C1 segment of cervical spinal cord (tissue), 14 donors: ENCODE data around the gene LRRC4C.

Experiments
- DNase-seq, 14 donors: peaks; one replicate each; lab custom pipeline; 2025; lab: John Stamatoyannopoulos, UW

LRRC4C gene

GRCh38 chr11:41323446-41323845, 136.0 kb downstream of the LRRC4C start:
- no peak for DNase-seq

DNA sequence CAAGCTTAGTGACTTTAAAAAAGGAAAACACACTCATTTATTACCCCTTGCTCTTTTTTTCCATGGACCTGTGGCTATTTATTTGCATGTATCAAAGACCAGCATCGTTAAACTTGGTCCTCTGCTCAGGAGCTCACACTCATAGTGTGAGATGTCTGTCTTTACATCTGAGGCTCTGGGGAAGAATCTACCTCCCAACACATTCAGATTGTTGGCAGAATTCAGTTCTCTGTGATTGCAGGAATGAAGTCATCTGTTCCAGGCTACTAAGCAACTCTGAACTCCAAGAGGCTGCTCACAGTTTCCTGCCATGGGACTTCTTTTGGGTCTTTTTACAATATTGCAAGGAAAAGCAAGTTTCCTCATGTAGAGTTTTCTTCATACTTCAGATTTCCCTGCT, 138.8 kb downstream of the LRRC4C start:
- DNase-seq, result no peak

DNA sequence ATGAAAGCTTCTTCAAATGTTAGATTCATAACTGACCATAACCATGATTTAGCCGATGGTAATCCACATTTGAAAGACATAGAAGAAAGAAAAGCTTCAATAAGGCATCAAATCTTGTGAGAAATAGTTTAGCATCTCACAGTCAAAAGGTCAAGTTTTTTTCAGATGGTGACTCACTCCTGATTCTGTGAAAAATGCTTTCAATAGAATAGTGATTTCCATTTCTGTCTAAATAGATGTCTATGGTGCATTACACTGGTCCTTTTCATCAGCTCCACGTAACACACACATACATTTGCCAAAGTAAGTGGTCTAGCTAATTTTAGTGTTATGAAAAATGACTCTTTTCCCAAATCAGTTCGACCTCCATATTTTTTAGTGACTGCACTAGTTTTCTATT, 139.2 kb downstream of the LRRC4C start:
- no peak for DNase-seq

- no peak for DNase-seq
Measured at GRCh38 chr11:41319434-41319833, 140.0 kb downstream of the LRRC4C start.

GRCh38 chr11:41316751-41317150, 142.7 kb downstream of the LRRC4C start:
- DNase-seq, result no peak

DNA sequence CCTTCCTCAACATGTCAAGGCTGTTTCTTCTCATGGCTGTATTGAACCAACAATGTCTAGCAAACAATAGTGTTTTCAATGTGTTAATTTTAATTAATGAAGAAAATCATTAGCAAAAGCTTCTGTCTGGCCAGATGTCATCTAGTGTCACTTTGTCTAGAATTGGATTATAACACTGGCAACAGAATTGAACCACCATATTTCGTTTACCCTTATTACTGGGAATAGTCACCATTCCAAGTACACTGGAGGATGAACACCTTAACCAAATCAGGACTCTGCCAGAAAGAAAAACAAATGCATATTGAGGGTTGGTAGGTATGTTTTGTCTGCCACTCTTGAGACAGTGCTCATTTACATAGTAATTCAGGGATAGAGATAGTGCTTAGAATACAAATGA, 146.2 kb downstream of the LRRC4C start:
- no peak for DNase-seq

DNA sequence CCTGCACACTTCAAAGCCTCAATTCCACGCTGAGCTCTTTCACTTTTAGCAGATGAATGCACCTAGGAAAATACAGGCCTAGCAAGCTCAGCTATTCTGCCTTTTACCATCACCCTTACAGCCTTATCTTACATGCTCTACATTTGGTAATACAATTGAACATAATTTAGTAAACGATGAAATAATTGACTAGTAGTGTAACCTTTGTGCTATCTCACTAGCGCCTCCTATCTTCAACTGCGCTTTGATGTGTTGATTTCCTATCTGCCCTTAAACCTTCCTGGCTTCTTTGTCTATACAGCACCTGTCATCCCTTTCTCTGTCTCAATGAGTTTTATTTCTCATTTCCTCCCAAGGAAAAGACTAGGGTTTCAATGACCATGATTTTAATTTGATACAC, 149.7 kb downstream of the LRRC4C start:
- no peak for DNase-seq

GRCh38 chr11:41309111-41309522, 150.3 kb downstream of the LRRC4C start:
- no peak for DNase-seq

DNA sequence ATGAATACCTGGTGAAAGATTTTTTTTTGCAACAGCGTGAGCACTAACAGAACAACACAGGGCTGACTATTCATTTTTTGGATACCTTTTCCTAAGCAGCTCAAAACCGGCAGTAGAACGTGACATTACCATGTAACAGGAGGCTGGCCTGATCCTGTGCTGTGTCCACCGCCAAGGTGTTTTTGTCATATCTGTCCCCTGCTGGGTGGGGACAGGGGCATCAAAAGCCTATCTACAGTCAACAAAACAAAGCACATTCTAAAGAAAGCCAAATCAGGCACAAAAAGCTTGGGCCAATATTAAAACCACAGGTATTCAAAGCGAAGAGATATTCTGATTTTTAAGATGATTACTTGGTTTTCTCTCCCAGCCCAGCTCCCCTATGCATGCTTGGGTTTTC, 151.2 kb downstream of the LRRC4C start:
- DNase-seq, result no peak

GRCh38 chr11:41307296-41308080, 152.0 kb downstream of the LRRC4C start:
- DNase-seq, result peak in 1 of 14 donors; percentile 6

DNA sequence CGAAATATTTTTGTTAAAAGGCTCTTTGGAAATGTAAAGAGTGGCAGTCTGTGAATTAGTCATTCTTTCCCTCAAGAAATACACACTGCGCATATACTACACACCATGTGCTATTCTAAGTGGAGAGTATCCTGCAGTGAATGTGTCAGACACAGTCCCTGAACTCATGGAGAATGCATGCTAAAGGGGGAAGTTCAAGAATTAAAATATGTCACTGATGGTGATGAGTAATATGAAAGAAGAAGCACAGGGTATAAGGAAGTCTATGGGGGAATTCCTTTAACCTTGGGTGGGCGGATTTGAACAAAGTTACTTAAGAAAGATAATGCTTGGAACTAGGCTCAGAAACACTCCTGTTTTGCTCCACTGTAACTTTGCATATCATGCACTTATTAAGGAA, 153.0 kb downstream of the LRRC4C start:
- no peak for DNase-seq

GRCh38 chr11:41301023-41301422, 158.4 kb downstream of the LRRC4C start:
- no peak for DNase-seq

- DNase-seq, result no peak
Measured at GRCh38 chr11:41289408-41289807, 170.0 kb downstream of the LRRC4C start.

GRCh38 chr11:41286751-41287150, 172.7 kb downstream of the LRRC4C start:
- no peak for DNase-seq

GRCh38 chr11:41284354-41284753, 175.1 kb downstream of the LRRC4C start:
- DNase-seq, result no peak

DNA sequence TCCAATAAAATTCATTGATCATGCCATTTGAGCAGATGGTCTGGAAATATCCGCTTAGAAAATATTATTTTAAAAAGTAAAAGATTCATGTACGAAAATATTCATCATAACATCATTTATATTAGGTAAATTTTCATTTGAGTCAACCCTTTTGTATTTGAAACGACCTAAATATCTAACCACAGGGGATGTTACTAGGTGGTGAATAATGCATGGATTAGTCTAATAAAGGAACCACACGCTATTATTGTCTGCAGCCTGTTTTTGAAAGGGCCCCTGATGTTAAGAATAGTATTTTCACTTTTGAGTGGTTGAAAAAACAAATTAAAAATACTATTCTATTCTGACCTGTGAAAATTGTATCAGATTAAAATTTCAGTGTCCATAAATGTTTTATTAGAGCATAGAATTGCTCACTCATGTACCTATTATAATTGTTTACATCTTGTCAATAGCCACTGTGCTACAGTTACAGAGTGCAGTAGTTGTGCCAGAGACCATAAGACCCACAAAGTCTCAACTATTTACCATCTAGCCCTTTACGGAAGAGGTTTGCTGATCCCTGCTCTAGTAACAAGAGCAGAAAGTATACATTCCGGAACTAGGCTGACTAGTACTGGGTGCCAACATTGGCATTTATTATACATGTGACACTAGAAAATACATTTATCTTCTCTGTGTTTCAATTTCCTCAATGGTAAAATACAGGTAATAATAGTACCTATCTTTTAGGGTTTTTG, 176.1 kb downstream of the LRRC4C start:
- no peak for DNase-seq

- no peak for DNase-seq
Measured at GRCh38 chr11:41282395-41282794, 177.1 kb downstream of the LRRC4C start.

DNA sequence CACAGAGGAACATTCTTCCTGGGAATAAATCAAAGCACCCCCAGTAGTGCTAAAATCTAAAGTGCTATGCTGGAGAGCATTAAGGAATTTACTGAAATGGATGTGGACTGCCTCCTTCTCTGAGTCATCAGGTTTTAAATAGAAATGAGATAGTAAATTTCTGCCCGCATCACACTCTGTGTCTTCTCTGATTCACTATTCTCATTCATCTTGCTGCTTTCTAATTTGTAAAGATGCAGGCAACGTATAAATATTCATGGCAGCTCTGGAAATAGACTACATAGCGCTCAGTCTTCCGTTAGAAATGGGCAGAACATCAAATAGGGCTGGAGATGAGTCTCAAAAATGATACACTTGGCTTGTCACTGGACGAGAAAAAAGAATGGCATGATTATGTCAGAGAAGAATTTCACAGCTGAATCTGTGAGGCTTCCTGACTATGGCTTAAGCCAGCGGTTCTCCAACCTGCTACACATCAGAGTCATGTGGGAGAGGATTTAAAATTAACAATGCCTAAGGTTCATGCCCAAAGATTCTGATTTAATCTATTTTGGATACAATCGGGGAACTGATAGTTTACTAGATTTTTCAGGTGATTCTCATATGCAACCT, 178.2 kb downstream of the LRRC4C start:
- no peak for DNase-seq

- no peak for DNase-seq
Measured at GRCh38 chr11:41274831-41275230, 184.6 kb downstream of the LRRC4C start.

GRCh38 chr11:41273908-41274307, 185.5 kb downstream of the LRRC4C start:
- DNase-seq, result no peak

- no peak for DNase-seq
Measured at GRCh38 chr11:41267451-41267850, 192.0 kb downstream of the LRRC4C start.

GRCh38 chr11:41256041-41256440, 203.4 kb downstream of the LRRC4C start:
- DNase-seq, result no peak

GRCh38 chr11:41254966-41255365, 204.5 kb downstream of the LRRC4C start:
- peak in 1 of 14 donors; percentile 5 for DNase-seq
